COLO829 (cell line): ENCODE measurements around the gene DENND5A.
"Not testable (repeated sequence)": the region's sequence is repeated elsewhere in the genome, so short reads cannot be mapped to it uniquely, and the experiment has no call there.

ENCODE experiments used
- DNase-seq: peaks from one replicate; pipeline ENCODE4 v3.0.0; 2012; ENCODE audit warnings: low spot score

DENND5A gene

DNA sequence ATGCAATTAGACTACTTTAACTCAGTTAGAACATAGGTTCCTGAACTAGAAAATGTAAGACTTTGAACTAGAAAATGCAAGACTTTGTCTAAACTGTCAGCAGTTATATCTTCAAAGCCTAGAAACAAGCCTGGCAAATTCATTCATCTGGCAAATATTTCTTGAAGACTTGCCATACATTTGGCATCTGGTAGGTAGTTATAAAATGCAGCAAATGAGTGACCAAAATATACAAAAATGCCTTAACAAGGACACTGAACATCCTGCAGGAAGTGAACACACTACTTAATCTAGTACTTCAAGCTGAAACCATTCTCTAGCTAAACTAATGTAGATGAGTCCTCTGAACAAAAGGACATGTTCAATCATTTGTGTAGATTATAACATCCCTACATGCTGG, 89.0 kb downstream of the DENND5A start:
- DNase-seq = no peak

DNA sequence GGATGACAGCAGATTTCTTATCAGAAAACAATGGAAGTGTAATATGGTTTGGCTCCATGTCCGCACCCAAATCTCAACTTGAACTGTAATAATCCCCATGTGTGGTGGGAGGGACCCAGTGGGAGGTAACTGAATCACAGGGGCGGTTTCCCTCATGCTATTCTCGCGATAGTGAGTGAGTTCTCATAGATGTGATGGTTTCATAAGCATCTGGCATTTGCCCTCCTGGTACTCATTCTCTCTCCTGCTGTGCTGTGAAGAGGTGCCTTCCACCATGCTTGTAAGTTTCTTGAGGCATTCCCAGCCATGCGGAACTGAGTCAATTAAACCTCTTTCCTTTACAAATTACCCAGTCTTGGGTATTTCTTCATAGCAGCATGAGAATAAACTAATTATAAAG, 92.8 kb downstream of the DENND5A start:
- DNase-seq = no peak

DNA sequence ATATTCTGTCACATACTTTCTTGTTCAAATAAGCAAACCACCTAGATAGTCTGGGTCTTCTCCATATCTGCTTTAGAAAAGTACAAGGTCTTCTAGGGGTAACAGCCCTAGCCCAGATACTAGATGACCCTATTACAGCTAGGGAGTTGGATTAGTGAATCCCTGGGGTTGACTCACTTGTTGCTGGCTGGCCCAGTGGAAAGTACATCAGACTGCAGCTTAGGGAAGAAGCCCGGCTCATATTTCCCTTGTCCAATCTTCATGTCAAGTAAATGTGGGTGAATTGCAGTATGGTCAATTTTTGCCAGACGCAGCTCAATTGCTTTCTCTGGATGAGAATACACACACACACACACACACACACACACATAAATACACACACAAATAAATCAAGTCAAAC, 94.7 kb downstream of the DENND5A start:
- no peak for DNase-seq

DNA sequence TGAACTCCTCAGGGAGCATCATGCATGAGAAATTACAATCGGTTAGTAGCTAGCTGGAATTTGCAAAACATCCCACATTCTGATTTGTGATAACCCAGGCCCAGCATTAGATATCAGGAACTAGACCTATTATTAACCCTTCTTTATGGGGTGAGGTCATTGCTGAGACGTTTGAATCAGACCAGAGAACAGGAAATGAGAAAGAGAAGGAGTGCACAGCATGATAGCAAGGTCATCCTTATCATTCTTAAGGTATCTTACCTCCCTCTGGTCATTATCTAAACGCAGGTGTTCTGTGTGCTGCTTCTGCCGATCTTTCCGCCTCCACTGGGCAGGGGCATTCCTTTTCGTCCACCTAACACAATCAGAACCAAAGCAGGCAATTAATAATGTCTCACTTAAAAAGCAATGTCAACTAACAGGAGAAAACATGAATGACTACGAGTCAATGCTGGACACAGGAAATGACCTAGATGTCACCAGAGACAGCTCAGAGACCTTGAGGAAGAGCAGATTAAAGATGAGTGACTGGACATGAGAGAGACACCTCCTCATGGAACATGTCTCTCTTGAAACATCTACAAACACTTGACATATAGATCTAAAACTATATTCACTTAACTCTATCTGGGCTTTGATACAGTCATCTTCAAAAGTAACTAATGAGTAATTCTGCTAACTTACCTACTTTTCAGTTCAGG, 95.4 kb downstream of the DENND5A start:
- DNase-seq = no peak

DNA sequence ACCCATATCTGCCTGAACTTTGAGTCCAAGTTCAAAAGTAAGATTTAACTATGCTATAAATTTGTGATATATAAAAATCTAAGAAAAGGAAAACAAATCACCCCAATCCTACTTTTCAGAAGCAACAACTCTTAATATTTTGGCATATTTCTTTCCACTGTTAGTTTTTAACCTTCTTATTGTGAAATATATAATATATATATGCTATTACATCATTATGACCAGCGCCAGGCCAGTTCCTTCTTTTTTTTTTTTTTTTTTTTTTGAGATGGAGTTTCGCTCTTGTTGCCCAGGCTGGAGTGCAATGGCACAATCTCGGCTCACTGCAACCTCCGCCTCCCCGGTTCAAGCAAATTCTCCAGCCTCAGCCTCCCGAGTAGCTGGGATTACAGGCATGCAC, 103.2 kb downstream of the DENND5A start:
- DNase-seq = not testable (repeated sequence)

DNA sequence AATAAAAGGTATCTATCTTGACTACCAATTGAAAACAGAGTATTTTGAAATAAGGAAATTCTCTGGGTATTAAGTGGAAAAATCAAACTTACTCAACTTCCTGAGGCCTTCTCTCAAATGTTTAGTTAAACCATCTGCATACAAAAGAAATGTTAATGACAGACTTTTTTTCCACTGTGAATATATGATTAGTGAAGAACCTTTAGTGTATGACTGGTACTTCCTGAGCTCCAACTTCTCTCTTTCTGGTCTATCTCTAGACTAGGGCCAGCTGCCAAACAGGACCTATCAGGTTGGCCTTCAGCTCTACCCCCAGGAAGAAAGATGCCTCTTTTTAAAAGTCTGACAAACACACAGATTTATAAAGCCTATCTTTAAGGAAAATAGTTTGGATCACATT, 105.0 kb downstream of the DENND5A start:
- DNase-seq = no peak

DNA sequence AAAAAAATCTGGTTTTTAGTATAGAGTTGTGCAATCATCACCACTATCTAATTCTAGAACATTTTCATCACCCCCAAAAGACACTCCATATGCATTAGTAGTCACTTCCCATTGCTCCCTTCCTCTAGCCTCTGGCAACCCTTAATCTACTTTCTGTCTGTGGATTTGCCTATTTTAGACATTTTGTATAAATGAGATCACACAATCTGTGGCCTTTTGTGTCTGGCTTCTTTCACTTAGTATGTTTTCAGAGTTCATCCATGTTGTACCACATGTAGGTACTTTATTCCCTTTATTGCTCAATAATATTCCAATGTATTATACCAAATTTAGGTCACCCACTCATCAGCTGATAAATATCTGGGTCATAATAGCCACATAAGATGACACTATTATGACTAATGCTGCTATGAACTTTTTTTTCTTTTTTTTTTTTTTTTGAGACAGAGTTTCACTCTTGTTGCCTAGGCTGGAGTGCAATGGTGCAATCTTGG, 106.2 kb downstream of the DENND5A start:
- no peak for DNase-seq

DNA sequence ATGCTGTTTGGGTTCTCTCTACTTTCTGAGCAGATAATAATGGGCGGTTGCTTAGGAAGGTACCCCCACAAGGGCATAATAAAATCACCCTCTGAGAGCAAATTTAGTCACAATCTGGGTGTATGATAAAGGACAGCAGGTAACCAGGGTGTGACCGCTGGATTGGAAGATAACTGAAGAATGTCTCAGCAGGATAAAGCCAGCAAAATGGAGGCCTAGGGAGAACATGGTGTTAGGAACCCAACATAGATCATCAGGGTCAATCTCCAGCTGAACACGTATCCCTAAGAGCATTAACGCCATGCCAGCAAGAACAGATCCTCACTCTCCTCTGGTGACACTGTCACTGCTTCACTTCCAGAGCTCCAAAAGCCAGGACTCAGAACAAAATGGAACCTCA, 109.2 kb downstream of the DENND5A start:
- no peak for DNase-seq

DNA sequence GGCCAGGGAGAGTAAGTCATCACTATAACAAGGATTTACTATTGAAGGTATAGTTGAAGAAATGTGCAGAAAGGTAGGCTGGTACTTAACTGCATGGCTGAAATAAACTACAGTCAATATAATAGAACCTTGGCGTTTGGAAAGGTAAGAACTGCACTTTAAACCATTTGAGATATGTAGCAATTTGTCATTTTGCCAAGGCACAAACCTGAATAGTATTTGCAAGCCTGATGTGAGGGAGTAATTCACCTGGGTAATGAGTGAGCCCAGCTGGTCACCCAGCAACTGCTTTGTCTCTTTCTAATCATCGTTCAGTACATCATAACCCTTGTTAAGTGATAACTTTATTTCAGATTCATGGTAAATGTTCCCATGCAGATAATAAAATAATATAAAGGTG, 111.5 kb downstream of the DENND5A start:
- no peak for DNase-seq

DNA sequence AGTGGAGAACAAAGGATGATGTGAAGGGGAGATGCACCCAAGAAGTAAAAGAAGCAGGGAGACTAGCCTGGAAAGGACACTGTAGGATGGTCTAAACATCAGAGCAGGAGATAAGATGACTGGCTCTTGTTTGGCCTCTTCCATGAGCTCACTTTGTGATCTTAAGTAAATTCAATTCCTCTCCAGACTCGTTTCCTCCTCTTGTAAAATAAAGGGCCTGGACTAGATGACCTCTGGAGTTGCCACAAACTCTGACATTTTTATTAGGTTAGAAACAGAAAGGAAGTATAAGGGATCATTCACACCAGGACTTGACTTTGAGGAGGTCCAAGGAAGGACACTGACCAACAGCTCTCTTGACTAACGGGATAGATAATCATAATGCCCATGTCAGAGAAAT, 113.5 kb downstream of the DENND5A start:
- no peak for DNase-seq

DNA sequence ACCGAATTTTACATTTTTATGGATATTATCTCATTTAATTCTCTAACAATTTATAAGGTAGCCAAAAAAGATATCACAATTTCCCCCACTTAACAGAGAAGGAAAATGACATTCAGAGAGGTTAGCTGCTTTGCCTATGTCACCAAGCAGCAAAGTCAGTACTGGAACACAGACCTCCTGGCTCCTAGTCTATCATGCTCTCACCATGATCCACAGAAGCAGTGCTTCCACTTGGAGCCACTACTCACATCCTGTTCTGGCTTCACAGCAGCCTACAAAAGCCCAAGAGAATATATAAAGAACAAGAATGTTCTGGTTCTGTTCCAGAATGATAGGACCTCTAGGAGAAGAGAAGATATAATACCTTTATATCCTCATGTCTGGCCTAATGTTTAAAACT, 114.2 kb downstream of the DENND5A start:
- no peak for DNase-seq

DNA sequence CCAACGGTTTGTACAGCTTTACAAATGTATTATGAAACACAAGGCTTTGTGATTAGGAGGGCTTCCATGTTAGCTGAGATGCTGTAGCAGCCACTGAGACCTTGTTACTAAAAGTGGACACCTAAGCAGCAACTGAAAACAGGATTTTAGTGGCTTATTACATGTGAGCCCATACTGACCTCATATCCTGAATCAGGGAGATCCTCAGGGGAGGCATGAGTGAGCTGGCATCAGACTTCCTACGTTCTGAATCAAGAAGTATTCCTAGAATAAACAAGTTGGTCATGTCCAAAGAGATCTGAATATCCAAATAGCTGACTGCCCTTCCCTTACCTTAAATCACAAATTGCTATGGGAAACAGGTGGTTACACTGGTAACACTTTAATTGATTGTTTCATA, 114.6 kb downstream of the DENND5A start:
- no peak for DNase-seq

DNA sequence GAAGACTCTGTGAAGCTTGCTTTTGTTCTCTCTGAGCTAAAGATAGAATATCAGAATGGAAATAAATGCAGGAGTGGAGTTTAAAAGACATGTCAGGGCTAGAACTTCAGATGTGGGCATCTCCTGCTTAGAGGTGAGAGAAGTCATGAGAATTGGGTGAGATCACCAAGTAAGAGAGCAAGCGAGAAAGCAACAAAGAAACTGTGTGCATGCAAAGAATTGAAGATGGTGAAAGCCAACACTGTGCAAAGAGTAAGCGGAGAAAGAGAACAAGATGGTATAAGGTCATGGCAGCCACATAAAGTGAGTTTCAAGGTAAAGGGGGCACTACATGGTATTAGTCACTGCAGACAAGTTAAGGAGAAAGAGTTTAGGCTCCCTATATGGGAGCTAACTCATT, 116.4 kb downstream of the DENND5A start:
- no peak for DNase-seq

DNA sequence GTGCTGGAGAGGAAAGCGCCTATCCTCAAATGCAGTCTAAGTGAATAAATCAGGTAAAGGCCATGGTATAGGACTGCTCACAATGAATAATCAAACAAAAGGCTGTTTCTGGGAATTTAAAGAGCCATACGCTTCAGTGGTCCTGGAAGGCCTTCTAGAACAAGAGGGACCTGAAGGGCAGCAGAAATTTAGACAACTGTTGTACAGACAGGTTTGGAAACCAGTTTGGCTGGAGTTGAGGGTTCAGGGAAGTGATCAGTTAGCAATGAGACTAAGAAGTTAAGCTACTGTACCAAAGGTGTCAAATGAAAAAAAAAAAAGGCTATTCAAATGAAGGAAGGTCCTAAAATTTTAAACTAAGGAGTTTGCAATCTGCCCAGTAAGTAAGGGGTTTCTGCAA, 117.1 kb downstream of the DENND5A start:
- DNase-seq = no peak

DNA sequence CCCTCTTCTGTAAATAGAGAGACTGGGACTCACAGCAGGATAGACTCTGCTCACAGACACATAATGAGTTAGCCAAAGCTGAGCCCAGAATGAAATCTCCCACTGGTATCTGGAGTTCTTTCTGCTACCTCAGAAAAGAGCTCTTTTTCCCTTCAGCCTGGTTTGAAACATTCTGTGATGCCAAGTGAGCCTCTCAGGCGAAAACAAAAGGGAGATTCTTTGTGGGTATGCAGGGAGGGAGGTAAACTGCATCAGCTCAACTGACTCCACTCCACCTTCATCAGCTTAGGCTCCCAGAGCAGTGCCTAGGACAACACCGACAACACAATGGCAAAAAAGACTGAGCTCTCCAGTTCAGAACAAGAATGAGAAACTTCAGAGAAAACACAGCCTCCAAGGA, 118.7 kb downstream of the DENND5A start:
- DNase-seq = no peak

DNA sequence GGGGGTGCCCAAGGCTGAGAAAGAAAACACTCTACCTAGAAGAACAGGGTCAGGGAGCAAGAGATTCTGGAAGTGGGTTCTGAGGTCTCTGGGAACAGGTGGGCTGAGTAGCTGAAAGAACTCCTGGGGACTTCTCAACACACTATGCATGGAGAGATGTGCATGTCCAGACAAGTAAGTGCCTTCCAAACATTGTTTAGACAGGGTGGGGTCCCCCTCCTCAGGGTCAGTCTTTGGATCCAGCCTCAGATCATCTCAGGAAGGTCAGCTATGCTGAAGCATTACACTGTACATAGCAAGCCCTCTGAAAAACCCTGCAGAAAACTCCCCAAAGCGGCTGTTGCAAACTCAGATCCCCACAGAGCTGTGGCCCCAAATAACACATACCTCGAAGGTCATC, 119.9 kb downstream of the DENND5A start:
- no peak for DNase-seq

DNA sequence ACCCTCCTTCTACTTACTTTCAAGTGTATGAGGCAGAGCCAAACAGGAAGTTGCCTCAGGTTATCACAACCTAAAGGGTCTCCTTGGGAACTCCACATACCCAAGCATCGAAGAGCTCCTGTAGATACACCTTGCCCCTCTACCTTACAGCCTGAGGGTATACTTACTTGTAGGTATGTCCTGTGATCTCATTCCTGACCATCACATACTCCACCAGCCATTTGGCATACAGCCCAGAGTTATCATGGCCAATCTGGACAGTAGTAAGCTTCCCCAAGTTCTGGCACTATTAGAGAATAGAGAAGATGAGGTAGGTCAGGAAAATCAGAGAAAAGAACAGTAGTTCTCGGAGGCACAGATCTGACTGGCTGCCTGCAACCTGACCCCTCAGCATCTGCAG, 120.3 kb downstream of the DENND5A start:
- no peak for DNase-seq

DNA sequence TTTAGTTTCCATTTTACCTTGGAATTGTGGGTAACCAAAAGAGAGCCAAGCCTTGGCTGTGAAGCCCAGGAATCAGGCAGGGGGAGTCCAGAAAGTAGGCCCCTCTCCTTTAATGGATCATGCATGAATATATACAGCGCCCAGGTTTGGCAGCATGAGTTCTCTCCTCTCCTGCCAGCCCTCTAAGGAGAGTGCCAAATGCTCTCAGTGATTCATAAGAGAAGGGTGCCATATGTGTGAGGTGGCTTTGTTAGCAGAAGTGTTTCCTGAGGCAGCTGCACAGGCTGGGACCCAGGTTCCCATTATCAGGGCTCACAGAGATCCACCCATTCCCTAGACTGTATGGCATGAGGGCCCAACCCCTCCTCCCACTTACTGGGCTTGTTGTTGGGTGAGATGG, 121.4 kb downstream of the DENND5A start:
- DNase-seq = no peak

DNA sequence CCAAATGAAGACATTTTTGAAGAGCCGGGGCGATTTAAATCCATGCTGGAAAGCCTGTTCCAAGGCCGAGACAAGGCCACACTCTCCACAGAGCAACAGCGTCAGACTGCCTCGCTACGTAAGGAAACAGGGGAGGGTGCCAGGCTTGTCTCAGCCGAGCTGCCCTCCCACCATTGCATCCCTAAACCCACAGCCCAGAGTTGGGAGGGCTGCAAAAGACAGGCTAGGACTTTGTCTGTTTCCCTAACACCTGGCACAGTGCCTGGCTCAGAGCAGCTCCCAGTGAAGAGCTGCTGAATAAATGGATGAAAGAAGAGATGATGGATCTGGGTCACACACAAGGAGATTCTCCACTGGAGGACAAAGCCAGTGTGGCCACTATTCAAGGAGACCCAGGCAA, 122.4 kb downstream of the DENND5A start:
- no peak for DNase-seq

DNA sequence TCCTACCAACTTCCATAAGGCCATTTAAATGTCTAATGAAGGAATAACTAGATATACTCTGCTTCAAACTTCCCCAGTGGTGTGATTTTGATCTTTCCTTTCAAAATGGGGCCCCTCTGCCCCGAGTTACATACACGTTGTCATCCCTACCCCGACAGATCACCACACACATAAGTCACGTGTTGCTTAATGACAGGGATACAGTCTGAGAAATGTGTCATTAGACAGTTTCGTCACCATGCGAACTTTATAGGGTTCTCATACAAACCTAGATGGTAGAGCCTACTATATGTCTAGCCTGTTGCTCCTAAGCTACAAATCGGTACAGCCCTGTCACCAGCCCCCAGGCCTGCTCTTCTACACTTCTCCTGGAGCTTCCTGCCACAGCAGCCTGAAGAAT, 124.0 kb downstream of the DENND5A start:
- DNase-seq = no peak

DNA sequence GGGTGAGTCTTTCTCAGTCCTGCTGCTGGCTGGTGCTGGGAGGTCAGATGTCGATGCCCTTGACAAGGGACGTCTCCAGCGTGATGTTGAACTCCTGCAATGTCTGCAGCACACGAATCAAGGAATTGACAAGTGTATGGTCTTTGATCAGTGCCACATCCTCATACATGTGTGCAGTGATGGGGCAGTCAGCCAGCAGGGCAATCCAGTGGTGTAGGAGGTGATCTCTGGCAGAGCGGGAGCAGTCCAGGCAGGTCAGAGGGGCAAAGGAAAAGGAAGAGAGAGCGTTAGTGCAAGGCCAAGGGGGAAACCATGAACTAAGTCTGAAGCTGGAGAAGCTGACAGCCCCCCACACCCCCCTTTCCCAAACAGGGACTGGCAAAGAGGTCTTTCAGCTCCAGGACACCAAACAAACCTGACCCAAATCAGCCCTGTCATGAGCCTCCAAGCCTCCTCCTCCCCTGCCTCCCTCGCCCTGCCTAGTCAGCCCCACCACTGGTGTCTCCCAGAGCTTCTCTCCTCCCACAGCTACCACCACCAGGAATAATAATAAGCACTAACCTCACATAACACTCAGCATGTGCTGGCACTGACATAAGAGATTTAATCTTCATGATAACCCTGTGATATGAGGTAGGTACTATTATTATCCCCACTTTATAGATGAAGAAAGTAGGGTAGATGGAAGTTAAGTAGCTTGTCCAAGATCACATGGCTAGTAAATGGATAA, 125.4 kb downstream of the DENND5A start:
- no peak for DNase-seq

DNA sequence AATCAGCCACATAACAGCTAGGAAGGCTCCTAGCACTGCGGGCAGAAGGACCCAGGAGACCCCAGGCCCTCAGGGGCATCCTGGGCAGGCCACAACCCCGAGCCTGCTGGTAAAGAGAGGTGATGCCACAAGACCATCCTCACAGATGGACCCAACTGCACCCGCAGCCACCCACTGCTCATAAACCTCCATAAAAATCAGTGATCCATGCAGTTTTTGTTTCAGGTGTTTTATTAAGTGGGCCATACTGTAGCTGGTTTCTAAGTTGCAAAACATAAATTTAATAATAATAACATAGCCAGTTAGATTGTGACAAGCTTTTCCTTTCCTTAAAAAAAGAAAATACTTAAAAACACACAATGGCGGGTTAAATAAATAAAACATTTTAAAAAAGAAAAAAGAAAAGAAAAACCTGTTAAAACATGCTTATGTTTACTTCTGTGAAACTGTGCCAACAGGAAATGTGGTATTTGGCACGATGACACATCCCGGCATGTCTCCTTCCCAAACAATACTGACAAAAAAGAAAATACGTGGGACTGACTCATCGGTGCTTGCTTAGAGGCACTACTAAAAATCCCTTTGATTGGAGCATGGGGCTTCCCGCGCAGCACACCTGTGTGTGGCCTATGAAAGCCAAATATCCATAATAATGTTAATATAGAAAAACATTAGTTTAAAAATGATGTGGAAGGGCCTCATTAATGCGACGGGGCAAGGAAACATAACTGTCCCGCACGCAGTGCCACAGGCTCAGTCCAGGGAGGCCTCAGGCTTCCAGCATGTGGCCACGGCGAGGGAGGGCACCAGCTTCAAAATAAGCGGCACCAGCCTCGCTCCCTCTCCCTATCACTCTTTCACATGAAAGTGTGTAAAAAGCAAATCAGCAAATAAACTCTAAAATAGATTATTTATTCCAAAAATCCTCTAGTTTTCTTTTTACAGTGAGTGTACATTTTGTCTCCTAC, 126.3 kb downstream of the DENND5A start:
- peak; percentile 40 for DNase-seq

DNA sequence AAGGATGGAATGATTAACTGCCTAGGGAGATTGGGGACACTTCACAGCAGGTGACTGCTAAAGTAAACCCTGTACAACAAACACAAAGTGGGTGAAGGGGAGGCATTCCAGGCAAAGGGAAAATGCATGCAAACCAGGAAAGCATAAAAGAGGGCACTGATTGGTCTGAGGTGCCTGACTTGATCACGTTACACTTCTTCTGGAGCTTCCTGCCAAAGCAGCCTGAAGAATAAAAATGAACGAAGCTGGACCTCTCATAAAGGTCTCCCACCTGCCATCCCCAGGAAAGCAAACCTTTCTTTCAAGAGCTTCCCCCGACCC, 127.1 kb downstream of the DENND5A start:
- no peak for DNase-seq
